K562 (cell line): ENCODE measurements around the gene UNC5B. TPM values are rescaled to one million over a fixed set of nuclear protein-coding genes. Genes with fewer than 3 reads are reported as not detected.

ENCODE experiments used
- ATAC-seq: fragments of 200-7000 bp; cut with Tn5 transposase; 3 replicates; pipeline ENCODE4 v1.9.1; 2020; ENCODE audit warnings: moderate library complexity
- BruUV-seq: library from RNA; stranded (reverse); fragments of 400-500 nt; replicated peaks from 2 replicates; lab custom pipeline; 2021; lab: Mats Ljungman, UMichigan
- CTCF ChIA-PET: fragments of 300-600 bp; formaldehyde crosslinking; extraction: SDS; loops from one replicate; lab custom pipeline; 2021; ENCODE audit warnings: low intra/inter-chr PET ratio; lab: Yijun Ruan, JAX
- POLR2A ChIA-PET: fragments of 300-600, 350-650 bp; sonication (Branson Sonifier 250); formaldehyde crosslinking; extraction: SDS; loops from one replicate; lab custom pipeline; 2021; ENCODE audit warnings: antibody characterized with exemption, inconsistent platforms; lab: Yijun Ruan, JAX
- DNase-seq, 4 experiments: peaks; one replicate each; pipeline versions ENCODE4 v3.0.0 to v3.0.0-alpha.2; 2011 to 2018; ENCODE audit warnings: low spot score in 3 of 4, mixed read lengths in 3 of 4; ENCODE audit errors: extremely low read depth in 1 of 4
- FAIRE-seq: peaks from 2 replicates; lab custom pipeline; 2011; peaks lifted over from hg19 to GRCh38; lab: Jason Lieb, UNC
- H2AFZ ChIP-seq: 2 replicates; pipeline ENCODE4 v1.6.0; 2011; ENCODE audit warnings: low read depth, low read length, control low read depth, inconsistent platforms
- H3K27ac ChIP-seq: fragments of 200-600 bp; 3 replicates; pipeline ENCODE4 v1.8.0; 2011; ENCODE audit warnings: low read depth, mild to moderate bottlenecking, control low read depth, inconsistent platforms, low read length, moderate library complexity, mixed read lengths; ENCODE audit errors: extremely low read depth
- H3K27me3 ChIP-seq, 2 experiments: fragments of 300-600 bp in 1 of 2; 2 replicates in 1 of 2; 3 replicates in 1 of 2; pipeline versions ENCODE4 v1.6.0 to v1.8.0; 2011; ENCODE audit warnings: inconsistent platforms in 2 of 2, low read length in 2 of 2, mild to moderate bottlenecking in 1 of 2, mixed read lengths in 1 of 2, moderate library complexity in 1 of 2; ENCODE audit not compliant: control insufficient read depth in 2 of 2, insufficient read depth in 2 of 2
- H3K36me3 ChIP-seq: fragments of 300-600 bp; 3 replicates; pipeline ENCODE4 v1.8.0; 2011; ENCODE audit warnings: mild to moderate bottlenecking, low read length, inconsistent platforms; ENCODE audit not compliant: control insufficient read depth, insufficient read depth
- H3K4me1 ChIP-seq, 2 experiments: fragments of 200-600 bp in 1 of 2; replicated peaks in 1 of 2; 2 replicates in 1 of 2; 3 replicates in 1 of 2; pipeline versions ENCODE4 v1.5.1 to v1.8.0; 2011; ENCODE audit warnings: inconsistent platforms in 2 of 2, low read length in 2 of 2, mild to moderate bottlenecking in 1 of 2, mixed read lengths in 1 of 2, moderate library complexity in 1 of 2; ENCODE audit not compliant: control insufficient read depth in 2 of 2, insufficient read depth in 2 of 2
- H3K4me2 ChIP-seq: 2 replicates; pipeline ENCODE4 v1.6.1; 2011; ENCODE audit warnings: low read length, control low read depth, inconsistent platforms, mixed read lengths; ENCODE audit not compliant: insufficient read depth
- H3K4me3 ChIP-seq: fragments of 200-600 bp; sonication (generic), shearing (Covaris generic); 2 replicates; pipeline ENCODE4 v1.5.1; 2016; ENCODE audit warnings: control low read depth, inconsistent platforms
- H3K79me2 ChIP-seq: fragments of 200-600 bp; 3 replicates; pipeline ENCODE4 v1.8.0; 2011; ENCODE audit warnings: low read length, inconsistent platforms; ENCODE audit not compliant: control insufficient read depth, insufficient read depth
- H3K9ac ChIP-seq, 2 experiments: 2 replicates each; pipeline versions ENCODE4 v1.6.0 to v1.6.1; 2011; ENCODE audit warnings: low read depth in 2 of 2, low read length in 2 of 2, control low read depth in 1 of 2, inconsistent platforms in 1 of 2, mild to moderate bottlenecking in 1 of 2, mixed read lengths in 1 of 2; ENCODE audit not compliant: insufficient read depth in 1 of 2
- H3K9me1 ChIP-seq: one replicate; pipeline ENCODE4 v1.6.0; 2011; ENCODE audit warnings: inconsistent platforms, mild to moderate bottlenecking, low read length, moderate library complexity; ENCODE audit not compliant: control insufficient read depth, insufficient read depth
- H3K9me3 ChIP-seq: replicated peaks from 2 replicates; pipeline ENCODE4 v1.5.1; 2011; ENCODE audit warnings: low read depth, low read length, inconsistent platforms; ENCODE audit not compliant: control insufficient read depth, insufficient read depth
- H4K20me1 ChIP-seq: replicated peaks from 2 replicates; pipeline ENCODE4 v1.6.1; 2011; ENCODE audit warnings: low read length, inconsistent platforms, mixed read lengths; ENCODE audit not compliant: control insufficient read depth, insufficient read depth
- OTX1 ChIP-seq: fragments of 450-650 bp; formaldehyde crosslinking; IDR thresholded peaks from 2 replicates; pipeline ENCODE4 v1.4.0; 2022; ENCODE audit warnings: mild to moderate bottlenecking
- TFAP4 ChIP-seq: sonication (generic); formaldehyde crosslinking; IDR thresholded peaks from 2 replicates; pipeline ENCODE4 v1.8.0; 2022; ENCODE audit warnings: missing genetic modification reagents, mild to moderate bottlenecking, moderate library complexity, borderline replicate concordance
- ZNF431 ChIP-seq: sonication (generic); formaldehyde crosslinking; IDR thresholded peaks from 2 replicates; pipeline ENCODE4 v1.8.0; 2022; ENCODE audit warnings: mild to moderate bottlenecking, missing genetic modification reagents
- WGBS: fragments of 100-300 bp; shearing (Covaris generic); methylation state at CpG from one replicate; pipeline ENCODE4 v1.1.6; 2016; ENCODE audit warnings: low coverage, mixed read lengths; ENCODE audit not compliant: insufficient coverage; ENCODE audit errors: missing lambda C conversion rate; 5-methylcytosine and 5-hydroxymethylcytosine counted together
- in situ Hi-C: fragments of 300-500 bp; cut with MboI; formaldehyde crosslinking; loops from 4 replicates; pipeline ENCODE4 v1.15.0; 2018; ENCODE audit warnings: inconsistent platforms, mixed read lengths
- intact Hi-C: fragments of 100-400 bp; cut with micrococcal nuclease; formaldehyde crosslinking; loops from 2 replicates; pipeline ENCODE4 v1.14.2; 2022
- polyA plus RNA-seq, 8 experiments: library from polyadenylated mRNA; depleted of rRNA in 4 of 8; stranded (reverse) in 5 of 8; unstranded in 3 of 8; fragments of >200 nt; fragmentation: Nextera tagmentation in 2 of 8; fragmentation: Illumina TruSeq in 1 of 8; extraction: Ambion mirVana in 2 of 8; extraction: Trizol in 1 of 8; gene quantifications; 2 replicates each; pipeline versions ENCODE4 v1.2.1 to v1.2.3, GENCODE V29; 2011 to 2014; ENCODE audit warnings: inconsistent platforms in 1 of 8, missing spikeins in 1 of 8
- total RNA-seq, 7 experiments: library from RNA; depleted of rRNA in 6 of 7; stranded (reverse); fragments of >200 nt in 6 of 7; fragmentation: Illumina TruSeq in 2 of 7; extraction: Trizol in 2 of 7; gene quantifications; 2 replicates each; pipeline versions ENCODE4 v1.2.1 to v1.2.3, GENCODE V29; 2011 to 2021; ENCODE audit warnings: low replicate concordance in 1 of 7
- TF ChIP-seq, protein P1 (sequence below), 3 experiments: IDR thresholded peaks in 2 of 3; conservative IDR thresholded peaks in 1 of 3; 2 replicates each; pipeline ENCODE4 v1.5.1; 2011 to 2012; ENCODE audit warnings: low read length in 3 of 3, mild to moderate bottlenecking in 3 of 3, control low read depth in 2 of 3, improper control_type of control experiment in 1 of 3, inconsistent platforms in 1 of 3, low read depth in 1 of 3, mixed read lengths in 1 of 3, moderate library complexity in 1 of 3; ENCODE audit not compliant: insufficient read depth in 2 of 3

Gene UNC5B
- total and polyA plus RNA-seq, 9 of the 15 experiments (the other 6 are each of a cell fraction or from before 2014, with no cell fraction given), result 0.10 to 8.4 (median 2.1) TPM

DNA sequence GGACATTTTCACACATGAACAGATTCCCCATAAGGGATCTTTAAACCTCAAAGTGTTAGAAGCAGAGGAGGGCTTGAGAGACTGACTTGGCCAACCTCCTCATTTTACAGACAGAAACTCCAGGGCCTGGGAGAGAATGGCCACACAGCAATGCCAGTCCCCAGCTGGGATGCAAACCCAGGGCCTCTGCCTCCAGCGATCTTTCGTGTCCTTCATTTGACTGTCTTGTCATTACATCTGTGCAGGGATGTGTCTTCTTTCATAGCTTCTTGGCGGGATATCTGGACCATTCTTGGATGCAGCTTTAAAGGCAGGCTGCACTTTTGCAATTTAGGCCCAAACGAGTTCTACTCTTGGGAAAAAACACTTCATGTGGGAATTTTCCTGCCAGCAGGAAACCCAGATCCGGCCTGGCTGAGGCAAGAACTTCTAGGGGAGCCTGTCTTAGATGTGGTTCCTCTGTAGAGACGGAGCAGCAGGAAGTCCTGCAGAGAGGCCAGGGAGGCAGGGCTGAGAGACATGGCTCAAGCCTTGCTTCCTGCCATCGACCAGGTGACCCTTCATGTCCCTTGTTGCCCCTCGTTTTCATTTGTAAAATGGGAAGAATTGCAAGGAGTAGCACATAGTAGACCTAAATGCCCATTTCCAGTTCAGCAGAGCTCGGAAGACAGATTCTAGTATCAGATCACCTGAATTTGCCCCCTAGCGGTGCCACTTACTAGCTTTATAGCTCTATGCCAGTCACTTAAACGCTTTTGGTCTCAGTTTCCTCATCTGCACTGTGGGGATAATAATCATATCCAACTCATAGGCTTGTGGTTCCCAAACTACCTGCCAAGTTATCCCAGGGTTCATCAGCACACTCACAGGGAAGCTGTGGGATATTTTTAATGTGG, 62.8 kb downstream of the UNC5B start:
- Histone ChIP-seq H4K20me1 (peaks cover 4% of the 10 kb centered on the region; the same call in 1 of the 2 replicates), H2AFZ (no peak overlapping the region), H3K4me1 (peaks cover 7 to 18% of the 10 kb centered on the region in 2 experiments; a peak in 4 of 5 replicates), H3K36me3 (no peaks in the 10 kb centered on the region), H3K27me3 (peaks cover 0 to 7% of the 10 kb centered on the region in 2 experiments; a peak in 3 of 5 replicates), H3K4me3 (no peak overlapping the region), H3K27ac (no peak overlapping the region), H3K4me2 (no peak overlapping the region), H3K9me3 (no peaks in the 10 kb centered on the region), H3K79me2 (no peaks in the 10 kb centered on the region), H3K9me1 (no peaks in the 10 kb centered on the region), H3K9ac (no peak overlapping the region)
- FAIRE-seq, result no peak
- WGBS, result 22% methylated on average over 11 of the region's 11 CpGs
- intact Hi-C loops, result no loop called here
- ChIA-PET POLR2A (interaction anchor here (0.6 to 2.7 kb wide), 11 partner anchors 8 to 897 kb away, joined by 3 to 11 read pairs (median 3); no protein-coding TSS in a partner anchor), CTCF (no interaction called here)
- TF ChIP-seq ZNF431 (CRISPR knock-in tag) (no peak), TFAP4 (CRISPR knock-in tag) (0 out of 2 replicates have a peak, but pooled peaks have one; percentile 12), OTX1 (CRISPR knock-in tag) (no peak)
- TF ChIP-seq, protein P1, sequence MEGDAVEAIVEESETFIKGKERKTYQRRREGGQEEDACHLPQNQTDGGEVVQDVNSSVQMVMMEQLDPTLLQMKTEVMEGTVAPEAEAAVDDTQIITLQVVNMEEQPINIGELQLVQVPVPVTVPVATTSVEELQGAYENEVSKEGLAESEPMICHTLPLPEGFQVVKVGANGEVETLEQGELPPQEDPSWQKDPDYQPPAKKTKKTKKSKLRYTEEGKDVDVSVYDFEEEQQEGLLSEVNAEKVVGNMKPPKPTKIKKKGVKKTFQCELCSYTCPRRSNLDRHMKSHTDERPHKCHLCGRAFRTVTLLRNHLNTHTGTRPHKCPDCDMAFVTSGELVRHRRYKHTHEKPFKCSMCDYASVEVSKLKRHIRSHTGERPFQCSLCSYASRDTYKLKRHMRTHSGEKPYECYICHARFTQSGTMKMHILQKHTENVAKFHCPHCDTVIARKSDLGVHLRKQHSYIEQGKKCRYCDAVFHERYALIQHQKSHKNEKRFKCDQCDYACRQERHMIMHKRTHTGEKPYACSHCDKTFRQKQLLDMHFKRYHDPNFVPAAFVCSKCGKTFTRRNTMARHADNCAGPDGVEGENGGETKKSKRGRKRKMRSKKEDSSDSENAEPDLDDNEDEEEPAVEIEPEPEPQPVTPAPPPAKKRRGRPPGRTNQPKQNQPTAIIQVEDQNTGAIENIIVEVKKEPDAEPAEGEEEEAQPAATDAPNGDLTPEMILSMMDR (IDR thresholded peaks at IDR 0.05 in 2 of 3, conservative IDR thresholded peaks at IDR 0.05 in 1 of 3; ENCODE audit: insufficient read depth in 2 of 3, low read depth in 1 of 3, low read length in 3 of 3), result peak in 2 of 3 experiments; percentile 2 to 39; a peak in 1 of 6 replicates
- ATAC-seq, result no peak
- BruUV-seq, result no TSS peak
- no peak for DNase-seq
- in situ Hi-C loops, result no loop called here
